Activated naive CD8-positive, alpha-beta T cell (primary cell): ENCODE results near the gene HOXA9.

Source experiments
- H3K27ac Mint-ChIP-seq: one replicate; pipeline ENCODE4 v1.8.0; 2021; ENCODE audit warnings: mixed read lengths
- H3K27me3 Mint-ChIP-seq: one replicate; pipeline ENCODE4 v1.8.0; 2021; ENCODE audit warnings: mixed read lengths
- H3K36me3 Mint-ChIP-seq: one replicate; pipeline ENCODE4 v1.8.0; 2021; ENCODE audit warnings: mixed read lengths
- H3K4me1 Mint-ChIP-seq: one replicate; pipeline ENCODE4 v1.8.0; 2021; ENCODE audit warnings: low read depth, mixed read lengths
- H3K4me3 Mint-ChIP-seq: one replicate; pipeline ENCODE4 v1.8.0; 2021; ENCODE audit warnings: mild to moderate bottlenecking, mixed read lengths
- H3K9me3 Mint-ChIP-seq: one replicate; pipeline ENCODE4 v1.8.0; 2021; ENCODE audit warnings: low read depth, mixed read lengths

HOXA9 gene

GRCh38 chr7:27165089-27165995 lies at the start of gene HOXA9:
TSS of gene HOXA9 (minus strand) at chr7:27165537. CDS start at chr7:27165457, 80 bp downstream.
- Mint-ChIP-seq H3K27me3 (peaks cover 49% of the 10 kb centered on the region), H3K4me3 (peak within 1 kb of the TSS; percentile 65), H3K9me3 (no peaks in the 10 kb centered on the region), H3K36me3 (no peaks in the 10 kb centered on the region), H3K27ac (peak within 1 kb of the TSS; percentile 72), H3K4me1 (peaks cover 28% of the 10 kb centered on the region)

GRCh38 chr7:27214239-27214950 lies 49.1 kb upstream of the HOXA9 start:
- Mint-ChIP-seq H3K36me3 (no peaks in the 10 kb centered on the region), H3K4me1 (peaks cover 12% of the 10 kb centered on the region), H3K27ac (no peak overlapping the region), H3K27me3 (peaks cover 59% of the 10 kb centered on the region), H3K4me3 (no peak overlapping the region), H3K9me3 (no peaks in the 10 kb centered on the region)

GRCh38 chr7:27213433-27214238 lies 48.3 kb upstream of the HOXA9 start:
- H3K27ac Mint-ChIP-seq = no peak overlapping the region
- peaks cover 59% of the 10 kb centered on the region for H3K27me3 Mint-ChIP-seq
- no peak overlapping the region for H3K4me3 Mint-ChIP-seq
- H3K4me1 Mint-ChIP-seq = peaks cover 12% of the 10 kb centered on the region
- no peaks in the 10 kb centered on the region for H3K36me3 Mint-ChIP-seq
- no peaks in the 10 kb centered on the region for H3K9me3 Mint-ChIP-seq

- peaks cover 12% of the 10 kb centered on the region for H3K4me1 Mint-ChIP-seq
- H3K4me3 Mint-ChIP-seq = peak overlapping the region; percentile 46
- H3K27me3 Mint-ChIP-seq = peaks cover 63% of the 10 kb centered on the region
- no peaks in the 10 kb centered on the region for H3K36me3 Mint-ChIP-seq
- H3K27ac Mint-ChIP-seq = no peak overlapping the region
- H3K9me3 Mint-ChIP-seq = no peaks in the 10 kb centered on the region
Measured at GRCh38 chr7:27212497-27213432, 47.4 kb upstream of the HOXA9 start.

GRCh38 chr7:27211764-27212204 lies 46.4 kb upstream of the HOXA9 start:
- Mint-ChIP-seq H3K27me3 (peaks cover 67% of the 10 kb centered on the region), H3K4me1 (peaks cover 12% of the 10 kb centered on the region), H3K4me3 (no peak overlapping the region), H3K36me3 (no peaks in the 10 kb centered on the region), H3K9me3 (no peaks in the 10 kb centered on the region), H3K27ac (no peak overlapping the region)

DNA sequence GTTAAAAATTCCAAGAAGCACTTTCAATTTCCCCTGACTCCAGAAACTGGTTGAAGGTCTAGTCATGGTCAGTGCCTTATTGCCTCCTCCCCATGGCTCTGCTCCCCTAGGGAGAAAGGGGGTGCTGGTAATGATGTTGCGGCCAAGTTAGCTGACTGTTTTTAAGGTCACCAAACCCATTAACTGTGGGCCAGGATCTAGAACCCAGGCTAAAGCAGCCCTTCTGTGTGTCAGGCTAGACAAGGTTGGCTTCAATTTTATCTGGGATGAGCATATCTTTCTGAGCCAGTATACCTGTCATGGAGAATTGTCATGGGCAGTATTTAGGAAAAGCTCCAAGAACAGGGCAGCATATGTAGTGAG lies 45.7 kb upstream of the HOXA9 start:
- Mint-ChIP-seq H3K9me3 (no peaks in the 10 kb centered on the region), H3K4me1 (peaks cover 12% of the 10 kb centered on the region), H3K27me3 (peaks cover 71% of the 10 kb centered on the region), H3K36me3 (no peaks in the 10 kb centered on the region), H3K27ac (no peak overlapping the region), H3K4me3 (no peak overlapping the region)

- Mint-ChIP-seq H3K36me3 (no peaks in the 10 kb centered on the region), H3K27ac (no peak overlapping the region)
Measured at GRCh38 chr7:27210441-27211083, 45.2 kb upstream of the HOXA9 start.

GRCh38 chr7:27209933-27210440 lies 44.6 kb upstream of the HOXA9 start:
- H3K27ac Mint-ChIP-seq = no peak overlapping the region
- no peaks in the 10 kb centered on the region for H3K9me3 Mint-ChIP-seq
- H3K4me1 Mint-ChIP-seq = peaks cover 18% of the 10 kb centered on the region
- H3K27me3 Mint-ChIP-seq = peaks cover 72% of the 10 kb centered on the region
- peak overlapping the region; percentile 15 for H3K4me3 Mint-ChIP-seq
- no peaks in the 10 kb centered on the region for H3K36me3 Mint-ChIP-seq

More at GRCh38 chr7:27210441-27211083, 45.2 kb upstream of the HOXA9 start:
- H3K27me3 Mint-ChIP-seq = peaks cover 73% of the 10 kb centered on the region
- H3K9me3 Mint-ChIP-seq = no peaks in the 10 kb centered on the region
- peak overlapping the region; percentile 15 for H3K4me3 Mint-ChIP-seq
- peaks cover 13% of the 10 kb centered on the region for H3K4me1 Mint-ChIP-seq

- Mint-ChIP-seq H3K4me3 (no peak overlapping the region), H3K4me1 (peaks cover 25% of the 10 kb centered on the region), H3K9me3 (no peaks in the 10 kb centered on the region), H3K36me3 (no peaks in the 10 kb centered on the region), H3K27me3 (peaks cover 73% of the 10 kb centered on the region), H3K27ac (no peak overlapping the region)
Measured at GRCh38 chr7:27208998-27209397, 43.7 kb upstream of the HOXA9 start.

DNA sequence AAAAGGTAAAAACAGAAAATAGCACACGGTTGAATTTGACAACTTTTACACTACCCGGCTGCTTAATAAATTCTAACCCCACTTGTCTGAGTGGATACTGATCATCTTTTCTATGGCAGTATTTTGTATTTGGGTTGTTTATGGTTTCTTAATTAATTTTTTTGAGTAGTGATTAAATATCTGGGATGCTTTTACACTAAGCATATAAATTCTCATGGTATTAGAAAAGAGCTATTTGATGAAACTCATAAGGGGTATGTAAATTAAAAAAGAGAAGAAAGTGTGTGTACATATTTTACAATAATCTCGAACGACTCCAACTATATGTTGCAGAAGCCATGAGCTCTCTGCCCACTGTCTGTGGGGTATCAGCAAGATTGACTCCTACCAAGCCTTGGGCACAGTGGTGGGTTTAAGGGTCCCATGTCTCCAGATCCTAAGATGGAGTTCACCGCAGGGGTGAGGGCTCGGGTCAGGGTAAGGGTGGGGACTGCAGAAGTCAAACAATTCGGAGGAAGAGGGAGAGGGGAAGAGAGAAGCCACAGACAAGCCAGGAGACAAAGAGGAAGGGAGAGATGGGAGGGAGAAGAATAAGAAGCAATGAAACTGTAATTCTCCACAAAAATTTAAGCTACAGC lies 42.1 kb upstream of the HOXA9 start:
- Mint-ChIP-seq H3K27me3 (peaks cover 75% of the 10 kb centered on the region), H3K27ac (no peak overlapping the region), H3K4me1 (peaks cover 24% of the 10 kb centered on the region), H3K36me3 (no peaks in the 10 kb centered on the region), H3K4me3 (no peak overlapping the region), H3K9me3 (no peaks in the 10 kb centered on the region)

- peaks cover 38% of the 10 kb centered on the region for H3K4me1 Mint-ChIP-seq
- peaks cover 71% of the 10 kb centered on the region for H3K27me3 Mint-ChIP-seq
- peak overlapping the region; percentile 40 for H3K4me3 Mint-ChIP-seq
- no peak overlapping the region for H3K27ac Mint-ChIP-seq
- no peaks in the 10 kb centered on the region for H3K9me3 Mint-ChIP-seq
- H3K36me3 Mint-ChIP-seq = no peaks in the 10 kb centered on the region
Measured at GRCh38 chr7:27205325-27206280, 40.3 kb upstream of the HOXA9 start.

DNA sequence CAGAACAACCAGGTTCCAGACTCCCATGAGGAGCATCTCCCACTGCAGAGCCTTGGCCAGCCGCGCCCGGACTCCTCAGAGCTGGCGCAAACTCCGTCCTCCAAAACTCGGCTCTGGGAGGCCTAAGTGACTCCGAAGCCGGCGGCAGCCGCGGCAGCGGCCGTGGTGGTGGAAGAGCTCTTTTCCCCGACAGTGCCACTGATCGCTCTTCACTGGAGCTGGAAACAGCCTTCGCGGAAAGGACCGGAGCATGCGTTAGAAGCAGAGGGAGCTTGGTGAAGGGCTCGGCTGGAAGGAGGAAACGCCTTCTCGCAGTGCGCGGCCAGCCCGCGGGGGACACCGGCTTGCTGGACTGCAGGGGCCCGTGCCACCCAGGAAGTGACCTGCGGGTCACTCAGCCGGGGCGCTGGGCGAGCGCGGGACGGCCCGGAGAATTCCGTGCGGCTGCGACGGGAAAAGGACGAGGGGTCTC lies 39.5 kb upstream of the HOXA9 start:
- Mint-ChIP-seq H3K4me3 (peak overlapping the region; percentile 10), H3K27ac (no peak overlapping the region), H3K27me3 (peaks cover 66% of the 10 kb centered on the region), H3K9me3 (no peaks in the 10 kb centered on the region), H3K4me1 (peaks cover 37% of the 10 kb centered on the region), H3K36me3 (no peaks in the 10 kb centered on the region)
